ENCODE measurements around the gene ARHGEF26.

GRCh38 chr3:154182322-154182922, 61.2 kb downstream of the ARHGEF26 start:
- TF ChIP-seq TAF1 (IDR thresholded peaks at IDR 0.05; ENCODE audit: low read depth, low read length) (no peak), POLR2A (IDR thresholded peaks at IDR 0.05; ENCODE audit: low read depth, low read length) (no peak), PAX5 (IDR thresholded peaks at IDR 0.05; ENCODE audit: insufficient read depth, low read length, severe bottlenecking) (no peak), POU2F2 (IDR thresholded peaks at IDR 0.05; ENCODE audit: low read depth, low read length) (no peak), POLR2AphosphoS5 (IDR thresholded peaks at IDR 0.05; ENCODE audit: low read depth, low read length) (no peak)
